ENCODE measurements around the gene RHD. TPM values are rescaled to one million over a fixed set of nuclear protein-coding genes. Genes with fewer than 3 reads are reported as not detected.
"Not testable (repeated sequence)": the region's sequence is repeated elsewhere in the genome, so short reads cannot be mapped to it uniquely, and the experiment has no call there.

Gene RHD
- total and polyA plus RNA-seq, 2 experiments from 2014 or later: 0.19 TPM; not detected in 1

- no peak overlapping the region for H3K27ac ChIP-seq
- TF ChIP-seq EZH2 (IDR thresholded peaks at IDR 0.05; ENCODE audit: borderline replicate concordance) (no peak), EZH2phosphoT487 (IDR thresholded peaks at IDR 0.05; ENCODE audit: low read depth, severe bottlenecking, unreplicated experiment) (no peak), CTCF (IDR thresholded peaks at IDR 0.05; ENCODE audit: poor library complexity) (no peak)
- no peaks in the 10 kb centered on the region for H4K20me1 ChIP-seq (ENCODE audit: insufficient read depth, poor library complexity, severe bottlenecking)
- no peak overlapping the region for H3K4me2 ChIP-seq
- DNase-seq (ENCODE audit: low spot score): no peak
- H3K79me2 ChIP-seq: no peaks in the 10 kb centered on the region
- no peaks in the 10 kb centered on the region for H3K9me2 ChIP-seq (replicated peaks; ENCODE audit: insufficient read depth)
- no peaks in the 10 kb centered on the region for H3K4me1 ChIP-seq (ENCODE audit: insufficient read depth)
- H3K36me3 ChIP-seq (replicated peaks; ENCODE audit: insufficient read depth, low read depth): no peaks in the 10 kb centered on the region
- H3K9me3 ChIP-seq (ENCODE audit: low read depth): no peaks in the 10 kb centered on the region
- WGBS (ENCODE audit: low lambda C conversion rate, missing lambda C conversion rate): 95% methylated on average over 7 of the region's 7 CpGs
- no peak overlapping the region for H3K4me3 ChIP-seq
- H3K27me3 ChIP-seq: no peaks in the 10 kb centered on the region
- H2AFZ ChIP-seq: no peak overlapping the region
These were observed 88.6 kb downstream of the RHD start for GRCh38 chr1:25360596-25361581.

- no peaks in the 10 kb centered on the region for H3K9me3 ChIP-seq (ENCODE audit: low read depth)
- H4K20me1 ChIP-seq (ENCODE audit: insufficient read depth, poor library complexity, severe bottlenecking): no peaks in the 10 kb centered on the region
- no peaks in the 10 kb centered on the region for H3K9me2 ChIP-seq (replicated peaks; ENCODE audit: insufficient read depth)
- H2AFZ ChIP-seq: no peak overlapping the region
- no peaks in the 10 kb centered on the region for H3K36me3 ChIP-seq (replicated peaks; ENCODE audit: insufficient read depth, low read depth)
- no peak for TF ChIP-seq EZH2 (IDR thresholded peaks at IDR 0.05; ENCODE audit: borderline replicate concordance)
- H3K27me3 ChIP-seq: no peaks in the 10 kb centered on the region
- no peak for DNase-seq (ENCODE audit: low spot score)
- WGBS (ENCODE audit: low lambda C conversion rate, missing lambda C conversion rate): 65% methylated on average over 2 of the region's 2 CpGs
- H3K4me3 ChIP-seq: no peak overlapping the region
- H3K4me1 ChIP-seq (ENCODE audit: insufficient read depth): no peaks in the 10 kb centered on the region
- no peak overlapping the region for H3K27ac ChIP-seq
- H3K79me2 ChIP-seq: no peaks in the 10 kb centered on the region
- no peak overlapping the region for H3K4me2 ChIP-seq
These were observed 89.6 kb downstream of the RHD start for GRCh38 chr1:25361901-25362300.

GRCh38 chr1:25362634-25363559 is 90.6 kb downstream of the RHD start:
- H2AFZ ChIP-seq; H3K27me3 ChIP-seq; H3K36me3 ChIP-seq (replicated peaks; ENCODE audit: insufficient read depth, low read depth); H3K79me2 ChIP-seq; H3K4me2 ChIP-seq; H3K9me3 ChIP-seq (ENCODE audit: low read depth); H3K9me2 ChIP-seq (replicated peaks; ENCODE audit: insufficient read depth); DNase-seq (ENCODE audit: low spot score); H4K20me1 ChIP-seq (ENCODE audit: insufficient read depth, poor library complexity, severe bottlenecking); H3K4me3 ChIP-seq; H3K4me1 ChIP-seq (ENCODE audit: insufficient read depth); H3K27ac ChIP-seq: not testable (repeated sequence)
- WGBS (ENCODE audit: low lambda C conversion rate, missing lambda C conversion rate): no CpG with 5 or more reads among the region's 17 CpGs

GRCh38 chr1:25369241-25369640 is 96.9 kb downstream of the RHD start:
- H3K9me3 ChIP-seq (ENCODE audit: low read depth): no peaks in the 10 kb centered on the region
- H4K20me1 ChIP-seq (ENCODE audit: insufficient read depth, poor library complexity, severe bottlenecking): no peaks in the 10 kb centered on the region
- WGBS (ENCODE audit: low lambda C conversion rate, missing lambda C conversion rate): 72% methylated on average over 4 of the region's 4 CpGs
- no peak overlapping the region for H3K4me2 ChIP-seq
- H3K79me2 ChIP-seq: no peaks in the 10 kb centered on the region
- no peaks in the 10 kb centered on the region for H3K36me3 ChIP-seq (replicated peaks; ENCODE audit: insufficient read depth, low read depth)
- no peaks in the 10 kb centered on the region for H3K27me3 ChIP-seq
- TF ChIP-seq EZH2 (IDR thresholded peaks at IDR 0.05; ENCODE audit: borderline replicate concordance) (no peak), CTCF (IDR thresholded peaks at IDR 0.05; ENCODE audit: poor library complexity) (no peak), EZH2phosphoT487 (IDR thresholded peaks at IDR 0.05; ENCODE audit: low read depth, severe bottlenecking, unreplicated experiment) (no peak)
- H3K4me3 ChIP-seq: no peak overlapping the region
- no peak overlapping the region for H2AFZ ChIP-seq
- H3K4me1 ChIP-seq (ENCODE audit: insufficient read depth): no peaks in the 10 kb centered on the region
- H3K9me2 ChIP-seq (replicated peaks; ENCODE audit: insufficient read depth): no peaks in the 10 kb centered on the region
- H3K27ac ChIP-seq: no peak overlapping the region
- DNase-seq (ENCODE audit: low spot score): no peak

- not testable (repeated sequence) for H3K9me2 ChIP-seq (replicated peaks; ENCODE audit: insufficient read depth); H3K27me3 ChIP-seq; H3K9me3 ChIP-seq (ENCODE audit: low read depth); H3K36me3 ChIP-seq (replicated peaks; ENCODE audit: insufficient read depth, low read depth); H3K4me3 ChIP-seq; H3K4me2 ChIP-seq; H3K4me1 ChIP-seq (ENCODE audit: insufficient read depth); H4K20me1 ChIP-seq (ENCODE audit: insufficient read depth, poor library complexity, severe bottlenecking); H3K79me2 ChIP-seq; H3K27ac ChIP-seq; DNase-seq (ENCODE audit: low spot score); H2AFZ ChIP-seq
- WGBS (ENCODE audit: low lambda C conversion rate, missing lambda C conversion rate): 89% methylated on average over 12 of the region's 12 CpGs
These were observed 97.5 kb downstream of the RHD start for GRCh38 chr1:25369691-25370271.

GRCh38 chr1:25371757-25372156 is 99.4 kb downstream of the RHD start:
- not testable (repeated sequence) for H3K27ac ChIP-seq; H3K9me2 ChIP-seq (replicated peaks; ENCODE audit: insufficient read depth); DNase-seq (ENCODE audit: low spot score); H3K9me3 ChIP-seq (ENCODE audit: low read depth); H4K20me1 ChIP-seq (ENCODE audit: insufficient read depth, poor library complexity, severe bottlenecking); H3K27me3 ChIP-seq; H3K36me3 ChIP-seq (replicated peaks; ENCODE audit: insufficient read depth, low read depth); H3K4me1 ChIP-seq (ENCODE audit: insufficient read depth); H3K4me3 ChIP-seq; H3K4me2 ChIP-seq; H2AFZ ChIP-seq; H3K79me2 ChIP-seq
- 79% methylated on average over 7 of the region's 7 CpGs for WGBS (ENCODE audit: low lambda C conversion rate, missing lambda C conversion rate)
